Measurements from ENCODE around the gene HNRNPUL1.

GRCh38 chr19:41299046-41299754, 35.0 kb downstream of the HNRNPUL1 start:
- TF ChIP-seq CTCF (IDR thresholded peaks at IDR 0.05; ENCODE audit: low read length) (no peak), EZH2 (IDR thresholded peaks at IDR 0.05; ENCODE audit: borderline replicate concordance, low read length) (no peak)
